ENCODE measurements around the gene ARL16. TPM values are rescaled to one million over a fixed set of nuclear protein-coding genes. Genes with fewer than 3 reads are reported as not detected.

ARL16 gene
- total RNA-seq, 1 experiment from 2014 or later: 49.8 TPM

DNA sequence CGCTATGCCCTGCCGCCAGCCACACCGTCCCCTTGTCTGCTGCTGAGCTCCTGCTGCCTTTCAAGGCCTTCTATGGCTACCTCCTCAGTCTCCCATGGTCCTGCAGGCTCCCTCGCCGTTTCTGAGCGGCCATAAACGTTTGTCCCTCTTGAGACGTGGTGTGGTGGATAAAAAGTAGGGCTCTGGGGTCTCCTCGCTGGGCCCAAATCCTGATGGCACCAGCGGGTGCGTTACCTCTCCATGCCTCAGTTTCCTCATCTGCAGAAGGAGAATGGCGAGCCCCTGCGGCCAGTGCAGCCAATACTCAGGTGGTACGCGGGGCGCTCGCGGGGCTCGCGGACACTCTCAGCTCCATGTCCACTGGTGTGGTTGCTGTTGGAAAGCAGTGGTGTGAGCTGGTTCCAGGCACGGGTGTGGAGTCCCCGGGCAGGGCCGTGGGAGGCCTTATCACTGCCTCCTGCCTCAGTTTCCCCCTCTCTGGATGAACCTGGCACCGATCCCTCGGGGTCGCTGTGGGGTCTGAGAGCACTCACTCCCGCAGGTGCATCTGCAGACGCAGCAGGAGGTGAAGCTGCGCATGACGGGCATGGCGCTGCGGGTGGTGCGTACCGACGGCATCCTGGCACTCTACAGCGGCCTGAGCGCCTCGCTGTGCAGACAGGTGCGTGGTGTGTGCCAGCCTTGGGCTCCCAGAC, 31.0 kb upstream of the ARL16 start:
- H3K4me3 Mint-ChIP-seq (ENCODE audit: unreplicated experiment): peak overlapping the region; percentile 98
- CTCF ChIA-PET: no interaction called here

DNA sequence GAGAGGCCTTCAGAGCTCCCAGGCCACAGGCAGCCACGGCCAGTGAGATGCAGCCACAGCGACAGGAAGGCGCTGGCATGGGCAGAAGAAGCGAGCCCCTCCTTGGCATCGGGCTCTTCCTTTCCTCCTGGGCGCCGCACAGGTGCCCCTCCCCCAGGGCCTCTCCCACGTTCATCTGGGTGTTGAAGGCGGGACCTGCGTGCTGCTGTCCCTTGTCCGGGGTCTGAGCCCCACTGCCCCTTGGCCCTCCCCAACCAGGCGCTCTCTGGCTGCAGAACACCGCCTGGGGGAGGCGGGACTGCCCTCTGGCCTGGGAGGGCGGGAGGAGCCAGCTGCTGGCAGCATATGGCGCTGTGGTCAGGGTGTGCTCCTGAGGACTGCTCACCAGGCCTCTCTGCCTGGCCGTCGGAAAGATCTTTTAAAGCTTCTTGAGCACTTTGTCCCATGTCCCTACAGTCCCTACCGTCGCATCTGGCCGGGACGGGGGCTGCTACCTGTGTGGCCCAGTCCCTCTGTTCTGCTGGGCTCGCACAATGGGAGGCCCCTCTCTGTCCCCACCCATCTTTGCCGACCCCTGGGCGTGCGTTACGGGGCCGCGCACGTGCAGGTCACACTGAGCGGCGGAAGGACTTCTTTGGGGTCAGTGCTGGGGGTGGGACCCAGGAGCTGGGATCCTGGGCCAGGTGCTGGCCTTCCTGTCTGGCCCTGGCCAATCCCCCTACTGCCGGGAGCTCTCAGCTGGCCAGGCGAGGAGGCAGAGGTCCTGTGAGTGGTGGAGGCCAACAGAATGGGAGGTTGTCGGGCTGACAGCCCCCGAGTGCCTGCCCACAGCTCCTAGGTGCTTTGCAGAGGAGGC, 30.2 kb upstream of the ARL16 start:
- ChIA-PET POLR2A (interaction anchor here (0.7 to 1.5 kb wide), 2 partner anchors 8 to 11 kb away, joined by 4 to 10 read pairs; partner anchors contain the start of gene MRPL12), CTCF (interaction anchor here (1.5 kb wide), 1 partner anchor 246 kb away, joined by 6 read pairs; no protein-coding TSS in a partner anchor)
- intact Hi-C loops (cut with micrococcal nuclease; ENCODE audit: unreplicated experiment): no loop called here
- H3K9me3 ChIP-seq: no peaks in the 10 kb centered on the region
- H3K4me3 ChIP-seq (ENCODE audit: low read depth, low read length): peak overlapping the region; percentile 65
- no peaks in the 10 kb centered on the region; the same call in none of the 2 replicates for H3K36me3 ChIP-seq (ENCODE audit: control insufficient read depth, insufficient read depth, low read length)
- Mint-ChIP-seq H3K4me1 (ENCODE audit: low read depth, unreplicated experiment) (peaks cover 9% of the 10 kb centered on the region), H3K36me3 (ENCODE audit: insufficient read depth, unreplicated experiment) (peaks cover 65% of the 10 kb centered on the region), H3K4me3 (ENCODE audit: unreplicated experiment) (peak overlapping the region; percentile 98), H3K9me3 (ENCODE audit: unreplicated experiment) (no peaks in the 10 kb centered on the region), H3K27me3 (ENCODE audit: insufficient read depth, unreplicated experiment) (no peaks in the 10 kb centered on the region), H3K27ac (ENCODE audit: unreplicated experiment) (peak overlapping the region; percentile 91)
- TF ChIP-seq CTCF (IDR thresholded peaks at IDR 0.05; ENCODE audit: insufficient read depth in 1 of 2, low read depth in 1 of 2, low read length in 1 of 2, severe bottlenecking in 1 of 2, unreplicated experiment in 1 of 2): no peak
- no peaks in the 10 kb centered on the region for H3K27me3 ChIP-seq (replicated peaks; ENCODE audit: control insufficient read depth, insufficient read depth, low read length)
- no TSS peak for BruUV-seq (replicated peaks)
- DNase-seq: peak in 1 of 2 experiments; percentile 54
- peaks cover 31% of the 10 kb centered on the region for H3K4me1 ChIP-seq

More for the DNA sequence above, 31.0 kb upstream of the ARL16 start:
- H3K9me3 Mint-ChIP-seq (ENCODE audit: unreplicated experiment): no peaks in the 10 kb centered on the region
- H3K36me3 ChIP-seq (ENCODE audit: control insufficient read depth, insufficient read depth, low read length): no peaks in the 10 kb centered on the region; the same call in none of the 2 replicates
- POLR2A ChIA-PET: interaction anchor here (0.7 kb wide), 1 partner anchor 11 kb away, joined by 4 read pairs; the partner anchor contains the start of gene MRPL12
- TF ChIP-seq CTCF (IDR thresholded peaks at IDR 0.05; ENCODE audit: insufficient read depth in 1 of 2, low read depth in 1 of 2, low read length in 1 of 2, severe bottlenecking in 1 of 2, unreplicated experiment in 1 of 2): no peak
- peaks cover 27% of the 10 kb centered on the region for H3K4me1 ChIP-seq
- no peaks in the 10 kb centered on the region for H3K27me3 Mint-ChIP-seq (ENCODE audit: insufficient read depth, unreplicated experiment)
- H3K27me3 ChIP-seq (replicated peaks; ENCODE audit: control insufficient read depth, insufficient read depth, low read length): no peaks in the 10 kb centered on the region
- no TSS peak for BruUV-seq (replicated peaks)
- H3K9me3 ChIP-seq: no peaks in the 10 kb centered on the region
- no peak overlapping the region for H3K27ac Mint-ChIP-seq (ENCODE audit: unreplicated experiment)
- intact Hi-C loops (cut with micrococcal nuclease; ENCODE audit: unreplicated experiment): no loop called here
- no peak for DNase-seq
- peaks cover 67% of the 10 kb centered on the region for H3K36me3 Mint-ChIP-seq (ENCODE audit: insufficient read depth, unreplicated experiment)
- no peak overlapping the region for H3K4me3 ChIP-seq (ENCODE audit: low read depth, low read length)
- H3K4me1 Mint-ChIP-seq (ENCODE audit: low read depth, unreplicated experiment): peaks cover 9% of the 10 kb centered on the region

DNA sequence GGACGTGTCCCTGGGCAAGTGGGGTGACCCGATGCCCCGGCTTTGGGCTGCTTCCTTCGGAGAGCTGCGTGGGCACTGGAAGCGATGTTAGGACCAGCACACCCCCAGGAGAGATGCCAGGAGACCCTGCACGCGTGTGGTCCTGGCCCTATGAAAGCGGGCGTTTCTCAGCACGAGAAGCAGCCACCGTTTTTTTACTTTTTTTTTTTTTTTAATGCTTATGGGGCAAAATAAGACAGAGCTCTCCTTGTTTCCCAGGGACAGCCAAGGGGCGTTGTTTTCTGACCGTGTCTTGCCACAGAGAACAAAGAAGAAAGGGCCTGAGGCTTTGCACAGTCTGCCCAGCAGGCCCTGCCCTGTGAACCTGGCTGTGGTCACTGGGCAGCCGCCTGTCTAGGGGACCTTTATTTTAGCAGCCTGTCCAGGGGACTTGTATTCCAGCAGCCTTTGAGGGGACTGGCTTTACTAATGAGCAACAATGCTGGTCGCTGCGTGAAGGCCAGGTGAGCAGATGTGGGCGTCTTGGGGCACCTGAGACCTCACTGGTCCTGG, 29.5 kb upstream of the ARL16 start:
- H3K4me1 ChIP-seq: peaks cover 31% of the 10 kb centered on the region
- peak overlapping the region; percentile 98 for H3K4me3 Mint-ChIP-seq (ENCODE audit: unreplicated experiment)
- H3K4me1 Mint-ChIP-seq (ENCODE audit: low read depth, unreplicated experiment): peaks cover 9% of the 10 kb centered on the region
- H3K27me3 Mint-ChIP-seq (ENCODE audit: insufficient read depth, unreplicated experiment): no peaks in the 10 kb centered on the region
- POLR2A ChIA-PET: interaction anchor here (1.5 to 2.1 kb wide), 2 partner anchors 9 to 10 kb away, joined by 10 to 11 read pairs; partner anchors contain the start of gene MRPL12
- peak in 1 of 2 experiments; percentile 37 for DNase-seq
- CTCF ChIA-PET: interaction anchor here (1.5 kb wide), 1 partner anchor 246 kb away, joined by 6 read pairs; no protein-coding TSS in a partner anchor
- no peaks in the 10 kb centered on the region for H3K27me3 ChIP-seq (replicated peaks; ENCODE audit: control insufficient read depth, insufficient read depth, low read length)
- H3K27ac Mint-ChIP-seq (ENCODE audit: unreplicated experiment): peak overlapping the region; percentile 91
- peaks cover 64% of the 10 kb centered on the region for H3K36me3 Mint-ChIP-seq (ENCODE audit: insufficient read depth, unreplicated experiment)
- H3K9me3 Mint-ChIP-seq (ENCODE audit: unreplicated experiment): no peaks in the 10 kb centered on the region
- BruUV-seq (replicated peaks): no TSS peak
- peak overlapping the region; percentile 65 for H3K4me3 ChIP-seq (ENCODE audit: low read depth, low read length)
- no peaks in the 10 kb centered on the region for H3K9me3 ChIP-seq
- H3K36me3 ChIP-seq (ENCODE audit: control insufficient read depth, insufficient read depth, low read length): no peaks in the 10 kb centered on the region; the same call in none of the 2 replicates
- no peak for TF ChIP-seq CTCF (IDR thresholded peaks at IDR 0.05; ENCODE audit: insufficient read depth in 1 of 2, low read depth in 1 of 2, low read length in 1 of 2, severe bottlenecking in 1 of 2, unreplicated experiment in 1 of 2)
- intact Hi-C loops (cut with micrococcal nuclease; ENCODE audit: unreplicated experiment): no loop called here
